ENCODE results near the gene CENPC. TPM values are rescaled to one million over a fixed set of nuclear protein-coding genes. Genes with fewer than 3 reads are reported as not detected.
"Not testable (repeated sequence)": the region's sequence is repeated elsewhere in the genome, so short reads cannot be mapped to it uniquely, and the experiment has no call there.

The CENPC gene
- polyA plus RNA-seq, 1 donor from 2014 or later = 18.7 TPM

DNA sequence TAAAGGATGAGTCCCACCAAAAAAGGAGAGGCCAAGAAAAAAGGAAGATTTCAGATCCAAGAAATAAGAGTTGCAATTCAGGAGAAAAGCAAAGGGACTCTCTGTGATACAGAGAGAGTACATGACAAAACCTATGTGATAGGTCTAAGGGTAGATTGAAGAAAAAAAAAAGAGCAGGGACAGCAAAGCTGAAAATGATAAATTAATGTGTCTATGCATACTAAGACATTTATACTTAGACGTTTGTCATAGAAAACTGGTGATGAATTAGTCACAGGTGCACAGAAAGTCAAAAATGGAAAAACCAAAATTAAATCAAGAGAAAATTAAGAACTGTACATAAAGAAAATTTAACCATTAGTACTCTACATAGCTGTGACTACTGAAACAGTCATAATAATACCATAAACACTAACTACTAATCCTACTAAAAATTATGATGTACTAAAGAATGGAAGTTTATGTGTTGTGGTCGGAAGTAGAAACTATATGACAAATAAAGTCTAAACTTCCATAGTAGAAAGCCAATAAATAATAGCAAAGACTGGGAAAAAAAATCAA is 9.9 kb downstream of the CENPC start:
- peaks cover 6 to 9% (median 8%) of the 10 kb centered on the region in 3 donors for H3K4me1 Mint-ChIP-seq
- H3K27me3 Mint-ChIP-seq = no peaks in the 10 kb centered on the region
- peaks cover 23% of the 10 kb centered on the region for H3K36me3 Mint-ChIP-seq
- H3K4me3 Mint-ChIP-seq = no peak overlapping the region
- peak overlapping the region in 1 of 3 donors; percentile 12 for H3K27ac Mint-ChIP-seq
- peaks cover 0 to 7% (median 4%) of the 10 kb centered on the region in 3 donors for H3K9me3 Mint-ChIP-seq

DNA sequence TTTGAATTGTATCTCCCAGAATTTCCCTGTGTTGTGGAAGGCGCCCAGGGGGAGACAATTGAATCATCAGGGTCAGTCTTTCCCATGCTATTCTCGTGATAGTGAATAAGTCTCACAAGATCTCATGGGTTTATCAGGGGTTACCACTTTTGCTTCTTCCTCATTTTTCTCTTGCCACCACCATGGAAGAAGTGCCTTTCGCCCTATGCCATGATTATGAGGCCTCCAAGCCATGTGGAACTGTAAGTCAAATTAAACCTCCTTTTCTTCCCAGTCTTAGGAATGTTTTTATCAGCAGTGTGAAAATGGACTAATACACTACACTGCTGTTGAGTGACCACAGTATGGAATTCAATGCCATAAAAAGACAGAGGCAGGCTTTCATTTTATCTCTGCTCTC is 12.2 kb downstream of the CENPC start:
- Mint-ChIP-seq H3K9me3 (peaks cover 0 to 7% (median 4%) of the 10 kb centered on the region in 3 donors), H3K4me1 (peaks cover 8 to 15% (median 14%) of the 10 kb centered on the region in 3 donors), H3K27ac (peak overlapping the region in 2 of 3 donors; percentile 29 to 79), H3K36me3 (peaks cover 23% of the 10 kb centered on the region), H3K27me3 (no peaks in the 10 kb centered on the region), H3K4me3 (no peak overlapping the region)

- Mint-ChIP-seq H3K36me3 (peaks cover 27% of the 10 kb centered on the region), H3K4me1 (peaks cover 8 to 17% (median 15%) of the 10 kb centered on the region in 3 donors)
- not testable (repeated sequence) for H3K4me3 Mint-ChIP-seq, H3K27me3 Mint-ChIP-seq, H3K27ac Mint-ChIP-seq, H3K9me3 Mint-ChIP-seq
These were observed 12.9 kb downstream of the CENPC start for GRCh38 chr4:67532397-67532796.

DNA sequence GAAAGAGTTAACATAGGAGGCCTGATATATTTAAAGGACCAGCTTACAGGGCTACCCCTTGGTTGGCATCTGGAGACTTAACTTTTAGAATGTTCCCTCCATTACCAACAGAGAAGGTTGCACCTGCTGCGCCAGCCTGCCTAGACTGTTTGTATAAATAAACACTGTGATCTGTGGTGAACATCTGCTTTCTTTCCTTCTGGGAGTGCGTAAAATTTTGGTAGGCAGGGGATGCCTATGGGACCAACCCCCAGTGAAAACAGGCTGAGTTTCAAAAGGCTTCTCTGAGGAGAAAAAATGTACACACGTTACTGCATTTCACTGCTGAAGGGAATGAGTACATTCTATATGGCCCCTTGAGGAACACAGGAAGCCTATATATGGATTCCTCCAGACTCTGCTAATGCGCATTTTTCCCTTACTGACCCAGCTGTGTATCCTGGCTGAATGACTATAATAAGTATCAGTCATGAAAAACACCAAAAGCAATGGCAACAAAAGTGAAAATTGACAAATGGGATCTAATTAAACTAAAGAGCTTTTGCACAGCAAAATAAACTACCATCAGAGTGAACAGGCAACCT is 13.8 kb downstream of the CENPC start:
- no peaks in the 10 kb centered on the region for H3K27me3 Mint-ChIP-seq
- H3K4me1 Mint-ChIP-seq = peaks cover 14 to 23% (median 23%) of the 10 kb centered on the region in 3 donors
- peaks cover 27% of the 10 kb centered on the region for H3K36me3 Mint-ChIP-seq
- no peak overlapping the region for H3K27ac Mint-ChIP-seq
- H3K9me3 Mint-ChIP-seq = peaks cover 0 to 7% (median 4%) of the 10 kb centered on the region in 3 donors
- no peak overlapping the region for H3K4me3 Mint-ChIP-seq

GRCh38 chr4:67524140-67524539 is 21.2 kb downstream of the CENPC start:
- peak overlapping the region in 1 of 3 donors; percentile 23 for H3K27ac Mint-ChIP-seq
- not testable (repeated sequence) for H3K9me3 Mint-ChIP-seq, H3K36me3 Mint-ChIP-seq, H3K27me3 Mint-ChIP-seq
- peak overlapping the region in 1 of 4 donors; percentile 48 for H3K4me3 Mint-ChIP-seq
- peaks cover 32 to 58% (median 37%) of the 10 kb centered on the region in 3 donors for H3K4me1 Mint-ChIP-seq

DNA sequence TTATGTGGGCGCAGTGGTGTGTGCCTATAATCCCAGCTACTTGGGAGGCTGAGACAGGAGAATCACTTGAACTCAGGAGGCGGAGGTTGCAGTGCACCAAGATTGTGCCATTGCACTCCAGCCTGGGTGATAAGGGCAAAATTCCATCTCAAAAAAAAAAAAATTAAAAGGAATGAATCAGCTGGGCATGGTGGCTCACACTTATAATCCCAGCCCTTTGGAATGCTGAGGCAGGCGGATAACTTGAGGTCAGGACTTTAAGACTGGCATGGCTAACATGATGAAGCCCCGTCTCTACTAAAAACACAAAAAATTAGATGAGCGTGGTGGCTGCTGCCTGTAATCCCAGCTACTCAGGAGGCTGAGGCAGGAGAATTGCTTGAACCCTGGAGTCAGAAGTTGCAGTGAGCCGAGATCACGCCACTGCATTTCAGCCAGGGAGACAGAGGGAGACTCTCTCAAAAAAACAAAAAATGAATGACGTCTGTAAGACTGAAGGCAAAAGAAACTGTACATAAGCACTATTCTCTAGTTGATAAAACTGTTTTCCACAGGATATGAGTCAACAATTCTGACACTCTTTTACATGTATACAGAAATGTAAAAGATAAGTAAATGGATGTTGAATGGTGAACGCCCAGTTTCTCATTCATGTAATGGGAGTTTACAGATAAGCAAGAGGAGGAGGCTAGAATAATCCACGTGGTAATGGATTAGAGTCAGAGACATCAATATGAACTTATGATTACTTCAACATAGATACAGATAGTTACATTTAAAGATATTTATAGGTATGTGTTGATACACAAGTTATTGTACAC is 22.2 kb downstream of the CENPC start:
- H3K4me3 Mint-ChIP-seq = no peak overlapping the region
- H3K4me1 Mint-ChIP-seq = peaks cover 30 to 51% (median 31%) of the 10 kb centered on the region in 3 donors
- H3K9me3 Mint-ChIP-seq = no peaks in the 10 kb centered on the region
- peaks cover 8% of the 10 kb centered on the region for H3K36me3 Mint-ChIP-seq
- peak overlapping the region in 2 of 3 donors; percentile 8 to 67 for H3K27ac Mint-ChIP-seq
- H3K27me3 Mint-ChIP-seq = no peaks in the 10 kb centered on the region

DNA sequence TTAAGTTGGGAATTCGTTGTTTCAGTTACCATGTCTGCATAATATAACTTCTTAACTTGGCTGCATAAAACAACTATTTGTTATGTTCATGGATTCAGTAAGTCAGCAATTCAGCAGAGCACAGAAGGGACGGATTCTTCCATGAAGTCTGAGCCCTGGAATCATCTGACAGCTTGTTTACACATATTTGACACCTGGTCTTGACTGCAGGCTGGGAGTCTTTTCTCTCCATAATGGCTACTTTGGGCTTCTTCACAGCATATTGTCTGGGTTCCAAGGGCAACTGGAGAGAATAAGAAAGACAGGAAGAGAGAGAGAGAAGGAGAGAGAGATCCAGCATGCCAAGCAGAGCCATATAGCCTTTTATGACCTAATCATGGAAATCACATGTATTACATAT is 23.1 kb downstream of the CENPC start:
- peaks cover 5% of the 10 kb centered on the region for H3K36me3 Mint-ChIP-seq
- no peaks in the 10 kb centered on the region for H3K27me3 Mint-ChIP-seq
- no peaks in the 10 kb centered on the region for H3K9me3 Mint-ChIP-seq
- H3K4me3 Mint-ChIP-seq = no peak overlapping the region
- peaks cover 30 to 48% (median 30%) of the 10 kb centered on the region in 3 donors for H3K4me1 Mint-ChIP-seq
- no peak overlapping the region for H3K27ac Mint-ChIP-seq

DNA sequence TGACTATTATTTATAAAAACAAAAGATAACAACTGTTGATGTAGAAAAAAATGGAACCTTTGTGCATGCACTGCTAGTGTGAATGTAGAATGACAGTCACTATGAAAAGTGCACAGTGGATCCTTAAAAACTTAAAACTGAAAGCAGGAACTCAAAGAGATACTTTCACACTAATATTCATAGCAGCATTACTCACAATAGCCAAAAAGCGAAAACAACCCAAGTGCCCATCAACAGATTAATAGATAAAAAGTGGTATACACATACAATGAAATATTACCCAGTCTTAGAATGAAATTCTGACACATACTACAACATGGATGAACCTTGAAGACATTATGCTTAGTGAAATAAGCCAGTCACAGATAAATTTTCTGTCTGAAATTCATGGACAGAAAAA is 23.8 kb downstream of the CENPC start:
- Mint-ChIP-seq H3K4me3 (no peak overlapping the region), H3K27me3 (no peaks in the 10 kb centered on the region), H3K27ac (no peak overlapping the region), H3K9me3 (no peaks in the 10 kb centered on the region), H3K36me3 (peaks cover 5% of the 10 kb centered on the region), H3K4me1 (peaks cover 23 to 42% (median 24%) of the 10 kb centered on the region in 3 donors)

DNA sequence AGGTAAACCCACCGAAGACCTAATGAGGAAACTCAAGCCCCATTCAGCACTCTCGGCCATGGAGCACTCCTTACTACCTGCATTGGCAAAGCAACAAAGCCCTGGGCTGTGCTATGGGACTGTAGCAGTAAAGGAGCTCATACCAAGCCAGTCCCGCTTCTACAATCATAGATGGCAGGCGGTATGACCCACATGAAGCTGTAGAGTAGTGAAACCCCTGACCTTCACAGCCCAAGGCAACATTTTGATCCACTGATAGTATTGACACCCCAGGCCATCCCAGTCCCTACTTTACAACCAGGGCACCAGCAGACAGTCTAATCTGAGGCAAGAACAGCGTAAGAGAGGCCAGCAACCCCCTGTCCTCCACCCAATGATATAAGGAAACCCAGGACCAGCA is 25.2 kb downstream of the CENPC start:
- peaks cover 18 to 32% (median 18%) of the 10 kb centered on the region in 3 donors for H3K4me1 Mint-ChIP-seq
- no peak overlapping the region for H3K27ac Mint-ChIP-seq
- H3K9me3 Mint-ChIP-seq = no peaks in the 10 kb centered on the region
- no peaks in the 10 kb centered on the region for H3K36me3 Mint-ChIP-seq
- no peak overlapping the region for H3K4me3 Mint-ChIP-seq
- no peaks in the 10 kb centered on the region for H3K27me3 Mint-ChIP-seq

DNA sequence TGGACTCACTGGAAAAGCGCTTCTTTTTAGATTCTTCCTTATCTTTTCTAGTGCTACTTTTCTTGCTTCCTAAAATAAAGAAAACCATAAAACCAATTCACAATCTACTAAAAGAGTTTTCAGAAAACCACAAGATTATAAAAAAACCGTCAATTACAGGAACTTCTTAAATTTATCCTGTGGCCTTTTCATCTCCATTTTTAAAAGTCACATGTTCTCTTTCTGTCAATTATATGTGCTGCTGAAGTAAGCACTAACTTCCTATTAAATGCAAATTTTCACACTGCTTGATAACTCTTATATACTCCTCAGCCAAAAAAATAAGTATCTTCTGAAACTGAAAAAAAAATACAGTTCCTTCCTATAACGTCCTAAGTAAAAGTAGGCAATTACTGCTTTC is 32.8 kb downstream of the CENPC start:
- Mint-ChIP-seq H3K27ac (peak overlapping the region in 2 of 3 donors; percentile 2 to 72), H3K9me3 (no peaks in the 10 kb centered on the region), H3K4me3 (no peak overlapping the region), H3K36me3 (peaks cover 12% of the 10 kb centered on the region), H3K4me1 (peaks cover 9 to 15% (median 11%) of the 10 kb centered on the region in 3 donors), H3K27me3 (no peaks in the 10 kb centered on the region)

DNA sequence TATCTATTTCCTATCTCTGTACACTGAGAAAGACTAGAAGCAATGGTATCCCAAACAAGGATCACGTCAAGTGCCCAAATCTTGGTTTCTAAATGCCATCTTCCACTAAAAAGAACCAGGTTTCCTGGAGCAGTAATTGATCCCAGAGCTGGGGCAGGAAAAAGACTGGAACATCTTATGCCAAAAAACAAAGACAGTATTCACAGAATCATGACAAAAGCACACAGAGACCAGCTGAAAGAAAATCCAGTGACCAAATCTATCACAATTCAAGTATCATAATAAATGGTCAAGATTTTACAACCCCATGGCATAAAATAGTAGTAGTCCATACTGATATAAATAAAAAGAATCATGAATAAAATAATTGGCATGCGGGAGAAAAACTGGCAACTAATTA is 44.9 kb downstream of the CENPC start:
- Mint-ChIP-seq H3K4me1 (peaks cover 1 to 7% (median 4%) of the 10 kb centered on the region in 3 donors), H3K9me3 (no peaks in the 10 kb centered on the region), H3K27ac (no peak overlapping the region), H3K4me3 (no peak overlapping the region), H3K36me3 (peaks cover 11% of the 10 kb centered on the region), H3K27me3 (no peaks in the 10 kb centered on the region)

- peak overlapping the region in 1 of 4 donors; percentile 70 for H3K4me3 Mint-ChIP-seq
- H3K9me3 Mint-ChIP-seq = no peaks in the 10 kb centered on the region
- no peaks in the 10 kb centered on the region for H3K27me3 Mint-ChIP-seq
- no peak overlapping the region for H3K27ac Mint-ChIP-seq
- peaks cover 13% of the 10 kb centered on the region for H3K36me3 Mint-ChIP-seq
- H3K4me1 Mint-ChIP-seq = peaks cover 3 to 7% (median 4%) of the 10 kb centered on the region in 3 donors
These were observed 45.5 kb downstream of the CENPC start for GRCh38 chr4:67499799-67500198.

DNA sequence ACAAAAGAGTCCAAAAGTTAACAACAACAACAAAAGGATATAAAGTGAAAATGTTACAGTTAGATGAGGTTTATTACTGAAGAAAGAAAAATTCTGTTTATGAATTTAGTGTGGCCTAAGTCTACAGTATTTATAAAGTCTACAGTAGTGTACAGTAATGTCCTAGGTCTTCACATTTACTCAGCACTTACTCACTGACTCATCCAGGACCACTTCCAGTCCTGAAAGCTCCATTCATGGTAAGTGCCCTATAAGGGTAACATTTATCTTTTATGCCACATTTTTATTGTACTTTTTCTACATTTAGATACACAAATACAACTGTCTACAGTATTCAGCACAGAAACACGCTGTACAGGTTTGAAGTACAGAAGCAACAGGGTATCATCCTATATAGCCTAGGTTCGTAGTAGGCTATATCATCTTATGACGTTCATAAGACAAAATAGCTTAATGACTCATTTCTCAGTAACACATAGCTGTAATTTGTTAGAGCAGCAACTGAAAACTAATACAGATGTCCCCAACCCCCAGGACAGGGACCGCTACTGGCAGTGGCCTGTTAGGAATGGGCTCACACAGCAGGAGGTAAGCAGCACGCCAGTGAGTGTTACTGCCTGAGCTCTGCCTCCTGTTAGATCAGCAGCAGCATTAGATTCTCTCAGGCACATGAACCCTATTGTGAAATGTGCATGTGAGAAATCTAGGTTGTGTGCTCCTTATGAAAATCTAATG is 61.3 kb downstream of the CENPC start:
- no peak overlapping the region for H3K4me3 Mint-ChIP-seq
- H3K4me1 Mint-ChIP-seq = peaks cover 0 to 6% (median 5%) of the 10 kb centered on the region in 3 donors
- no peak overlapping the region for H3K27ac Mint-ChIP-seq
- H3K36me3 Mint-ChIP-seq = peaks cover 32% of the 10 kb centered on the region
- H3K9me3 Mint-ChIP-seq = peaks cover 0 to 13% (median 6%) of the 10 kb centered on the region in 3 donors
- no peaks in the 10 kb centered on the region for H3K27me3 Mint-ChIP-seq

DNA sequence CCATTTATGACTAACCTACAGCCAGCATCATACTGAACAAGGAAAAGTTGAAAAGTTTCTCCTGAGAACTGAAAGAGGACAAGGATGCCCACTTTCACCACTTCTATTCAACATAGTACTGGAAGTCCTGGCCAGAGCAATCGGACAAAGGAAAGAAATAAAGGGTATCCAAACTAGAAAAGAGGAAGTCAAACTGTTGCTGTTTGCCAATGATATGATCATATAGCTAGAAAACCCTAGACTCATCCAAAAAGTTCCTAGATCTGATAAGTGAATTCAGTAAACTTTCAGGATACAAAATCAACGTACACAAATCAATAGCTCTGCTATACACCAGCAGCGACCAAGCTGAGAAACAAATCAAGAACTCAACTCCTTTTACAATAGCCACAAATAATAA is 64.5 kb downstream of the CENPC start:
- H3K4me3 Mint-ChIP-seq = no peak overlapping the region
- no peak overlapping the region for H3K27ac Mint-ChIP-seq
- H3K4me1 Mint-ChIP-seq = peaks cover 0 to 8% (median 5%) of the 10 kb centered on the region in 3 donors
- peaks cover 53% of the 10 kb centered on the region for H3K36me3 Mint-ChIP-seq
- H3K27me3 Mint-ChIP-seq = no peaks in the 10 kb centered on the region
- H3K9me3 Mint-ChIP-seq = peaks cover 9 to 30% (median 11%) of the 10 kb centered on the region in 3 donors

DNA sequence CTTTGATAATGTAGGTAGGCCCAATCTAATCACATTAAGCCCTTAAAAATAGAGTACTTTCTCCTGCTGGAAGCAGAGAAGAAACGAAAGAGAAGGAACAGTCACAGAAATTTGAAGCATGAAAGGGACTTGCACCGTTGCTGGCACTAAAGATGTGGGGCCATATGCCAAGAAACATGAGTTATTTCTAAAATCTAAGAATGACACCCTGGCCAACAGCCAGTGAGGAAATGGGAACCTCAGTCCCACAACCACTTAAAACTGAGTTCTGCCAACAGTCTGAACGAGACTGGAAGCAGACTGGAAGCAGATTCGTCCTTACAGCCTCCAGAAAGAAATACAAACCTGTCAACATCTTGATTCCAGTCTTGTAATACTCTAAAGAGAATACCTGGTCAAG is 70.1 kb downstream of the CENPC start:
- peaks cover 38% of the 10 kb centered on the region for H3K36me3 Mint-ChIP-seq
- peaks cover 0 to 4% (median 3%) of the 10 kb centered on the region in 3 donors for H3K4me1 Mint-ChIP-seq
- no peak overlapping the region for H3K27ac Mint-ChIP-seq

More for the DNA sequence above, 70.1 kb downstream of the CENPC start:
- Mint-ChIP-seq H3K4me3 (no peak overlapping the region), H3K9me3 (peaks cover 6 to 23% (median 9%) of the 10 kb centered on the region in 3 donors), H3K27me3 (no peaks in the 10 kb centered on the region)
